K562 (cell line): ENCODE results near the gene ABCD3. TPM values are rescaled to one million over a fixed set of nuclear protein-coding genes. Genes with fewer than 3 reads are reported as not detected.

Experiments
- ATAC-seq: fragments of 200-7000 bp; cut with Tn5 transposase; 3 replicates; pipeline ENCODE4 v1.9.1; 2020; ENCODE audit warnings: moderate library complexity
- BruUV-seq: library from RNA; stranded (reverse); fragments of 400-500 nt; replicated peaks from 2 replicates; lab custom pipeline; 2021; lab: Mats Ljungman, UMichigan
- CTCF ChIA-PET: fragments of 300-600 bp; formaldehyde crosslinking; extraction: SDS; loops from one replicate; lab custom pipeline; 2021; ENCODE audit warnings: low intra/inter-chr PET ratio; lab: Yijun Ruan, JAX
- POLR2A ChIA-PET: fragments of 300-600, 350-650 bp; sonication (Branson Sonifier 250); formaldehyde crosslinking; extraction: SDS; loops from one replicate; lab custom pipeline; 2021; ENCODE audit warnings: antibody characterized with exemption, inconsistent platforms; lab: Yijun Ruan, JAX
- DNase-seq, 4 experiments: peaks; one replicate each; pipeline versions ENCODE4 v3.0.0 to v3.0.0-alpha.2; 2011 to 2018; ENCODE audit warnings: low spot score in 3 of 4, mixed read lengths in 3 of 4; ENCODE audit errors: extremely low read depth in 1 of 4
- FAIRE-seq: peaks from 2 replicates; lab custom pipeline; 2011; peaks lifted over from hg19 to GRCh38; lab: Jason Lieb, UNC
- H2AFZ ChIP-seq: 2 replicates; pipeline ENCODE4 v1.6.0; 2011; ENCODE audit warnings: low read depth, low read length, control low read depth, inconsistent platforms
- H3K27ac ChIP-seq: fragments of 200-600 bp; 3 replicates; pipeline ENCODE4 v1.8.0; 2011; ENCODE audit warnings: low read depth, mild to moderate bottlenecking, control low read depth, inconsistent platforms, low read length, moderate library complexity, mixed read lengths; ENCODE audit errors: extremely low read depth
- H3K27me3 ChIP-seq, 2 experiments: fragments of 300-600 bp in 1 of 2; 2 replicates in 1 of 2; 3 replicates in 1 of 2; pipeline versions ENCODE4 v1.6.0 to v1.8.0; 2011; ENCODE audit warnings: inconsistent platforms in 2 of 2, low read length in 2 of 2, mild to moderate bottlenecking in 1 of 2, mixed read lengths in 1 of 2, moderate library complexity in 1 of 2; ENCODE audit not compliant: control insufficient read depth in 2 of 2, insufficient read depth in 2 of 2
- H3K36me3 ChIP-seq: fragments of 300-600 bp; 3 replicates; pipeline ENCODE4 v1.8.0; 2011; ENCODE audit warnings: mild to moderate bottlenecking, low read length, inconsistent platforms; ENCODE audit not compliant: control insufficient read depth, insufficient read depth
- H3K4me1 ChIP-seq, 2 experiments: fragments of 200-600 bp in 1 of 2; replicated peaks in 1 of 2; 2 replicates in 1 of 2; 3 replicates in 1 of 2; pipeline versions ENCODE4 v1.5.1 to v1.8.0; 2011; ENCODE audit warnings: inconsistent platforms in 2 of 2, low read length in 2 of 2, mild to moderate bottlenecking in 1 of 2, mixed read lengths in 1 of 2, moderate library complexity in 1 of 2; ENCODE audit not compliant: control insufficient read depth in 2 of 2, insufficient read depth in 2 of 2
- H3K4me2 ChIP-seq: 2 replicates; pipeline ENCODE4 v1.6.1; 2011; ENCODE audit warnings: low read length, control low read depth, inconsistent platforms, mixed read lengths; ENCODE audit not compliant: insufficient read depth
- H3K4me3 ChIP-seq: fragments of 200-600 bp; sonication (generic), shearing (Covaris generic); 2 replicates; pipeline ENCODE4 v1.5.1; 2016; ENCODE audit warnings: control low read depth, inconsistent platforms
- H3K79me2 ChIP-seq: fragments of 200-600 bp; 3 replicates; pipeline ENCODE4 v1.8.0; 2011; ENCODE audit warnings: low read length, inconsistent platforms; ENCODE audit not compliant: control insufficient read depth, insufficient read depth
- H3K9ac ChIP-seq, 2 experiments: 2 replicates each; pipeline versions ENCODE4 v1.6.0 to v1.6.1; 2011; ENCODE audit warnings: low read depth in 2 of 2, low read length in 2 of 2, control low read depth in 1 of 2, inconsistent platforms in 1 of 2, mild to moderate bottlenecking in 1 of 2, mixed read lengths in 1 of 2; ENCODE audit not compliant: insufficient read depth in 1 of 2
- H3K9me1 ChIP-seq: one replicate; pipeline ENCODE4 v1.6.0; 2011; ENCODE audit warnings: inconsistent platforms, mild to moderate bottlenecking, low read length, moderate library complexity; ENCODE audit not compliant: control insufficient read depth, insufficient read depth
- H3K9me3 ChIP-seq: replicated peaks from 2 replicates; pipeline ENCODE4 v1.5.1; 2011; ENCODE audit warnings: low read depth, low read length, inconsistent platforms; ENCODE audit not compliant: control insufficient read depth, insufficient read depth
- H4K20me1 ChIP-seq: replicated peaks from 2 replicates; pipeline ENCODE4 v1.6.1; 2011; ENCODE audit warnings: low read length, inconsistent platforms, mixed read lengths; ENCODE audit not compliant: control insufficient read depth, insufficient read depth
- ASH1L ChIP-seq: fragments of 450-650 bp; IDR thresholded peaks from 2 replicates; pipeline ENCODE4 v1.6.1; 2018; ENCODE audit warnings: borderline replicate concordance, mild to moderate bottlenecking, low read depth; ENCODE audit not compliant: partially characterized antibody
- POU5F1 ChIP-seq: fragments of 150-350 bp; IDR thresholded peaks from 2 replicates; pipeline ENCODE4 v1.6.1; 2014; ENCODE audit warnings: borderline replicate concordance, low read length, low read depth, mild to moderate bottlenecking; ENCODE audit not compliant: partially characterized antibody
- ZBTB5 ChIP-seq: fragments of 450-650 bp; IDR thresholded peaks from 2 replicates; pipeline ENCODE4 v1.6.1; 2017; ENCODE audit warnings: antibody characterized with exemption
- ZNF707 ChIP-seq: fragments of 250-450 bp; sonication (Bioruptor Pico); conservative IDR thresholded peaks from 2 replicates; pipeline ENCODE4 v1.8.0; 2022; ENCODE audit warnings: inconsistent platforms, mild to moderate bottlenecking, moderate library complexity
- whole genome bisulfite sequencing: fragments of 100-300 bp; shearing (Covaris generic); methylation state at CpG from one replicate; pipeline ENCODE4 v1.1.6; 2016; ENCODE audit warnings: low coverage, mixed read lengths; ENCODE audit not compliant: insufficient coverage; ENCODE audit errors: missing lambda C conversion rate; 5-methylcytosine and 5-hydroxymethylcytosine counted together
- in situ Hi-C: fragments of 300-500 bp; cut with MboI; formaldehyde crosslinking; loops from 4 replicates; pipeline ENCODE4 v1.15.0; 2018; ENCODE audit warnings: inconsistent platforms, mixed read lengths
- intact Hi-C: fragments of 100-400 bp; cut with micrococcal nuclease; formaldehyde crosslinking; loops from 2 replicates; pipeline ENCODE4 v1.14.2; 2022
- polyA plus RNA-seq, 8 experiments: library from polyadenylated mRNA; depleted of rRNA in 4 of 8; stranded (reverse) in 5 of 8; unstranded in 3 of 8; fragments of >200 nt; fragmentation: Nextera tagmentation in 2 of 8; fragmentation: Illumina TruSeq in 1 of 8; extraction: Ambion mirVana in 2 of 8; extraction: Trizol in 1 of 8; gene quantifications; 2 replicates each; pipeline versions ENCODE4 v1.2.1 to v1.2.3, GENCODE V29; 2011 to 2014; ENCODE audit warnings: inconsistent platforms in 1 of 8, missing spikeins in 1 of 8
- total RNA-seq, 7 experiments: library from RNA; depleted of rRNA in 6 of 7; stranded (reverse); fragments of >200 nt in 6 of 7; fragmentation: Illumina TruSeq in 2 of 7; extraction: Trizol in 2 of 7; gene quantifications; 2 replicates each; pipeline versions ENCODE4 v1.2.1 to v1.2.3, GENCODE V29; 2011 to 2021; ENCODE audit warnings: low replicate concordance in 1 of 7
- TF ChIP-seq, protein P1 (sequence below): fragments of 450-650 bp; IDR thresholded peaks from 2 replicates; pipeline ENCODE4 v1.6.1; 2016; ENCODE audit warnings: mild to moderate bottlenecking, moderate library complexity

The ABCD3 gene
- total and polyA plus RNA-seq, 9 of the 15 experiments (the other 6 are each of a cell fraction or from before 2014, with no cell fraction given), result 11.0 to 30.7 (median 15.5) TPM

GRCh38 chr1:94496076-94496755 is 78.0 kb downstream of the ABCD3 start:
- POLR2A ChIA-PET, result no interaction called here
- in situ Hi-C loops, result no loop called here
- TF ChIP-seq ASH1L, result no peak
- no peak for TF ChIP-seq POU5F1
- no peak for TF ChIP-seq ZNF707 (CRISPR knock-in tag)
- TF ChIP-seq, protein P1, sequence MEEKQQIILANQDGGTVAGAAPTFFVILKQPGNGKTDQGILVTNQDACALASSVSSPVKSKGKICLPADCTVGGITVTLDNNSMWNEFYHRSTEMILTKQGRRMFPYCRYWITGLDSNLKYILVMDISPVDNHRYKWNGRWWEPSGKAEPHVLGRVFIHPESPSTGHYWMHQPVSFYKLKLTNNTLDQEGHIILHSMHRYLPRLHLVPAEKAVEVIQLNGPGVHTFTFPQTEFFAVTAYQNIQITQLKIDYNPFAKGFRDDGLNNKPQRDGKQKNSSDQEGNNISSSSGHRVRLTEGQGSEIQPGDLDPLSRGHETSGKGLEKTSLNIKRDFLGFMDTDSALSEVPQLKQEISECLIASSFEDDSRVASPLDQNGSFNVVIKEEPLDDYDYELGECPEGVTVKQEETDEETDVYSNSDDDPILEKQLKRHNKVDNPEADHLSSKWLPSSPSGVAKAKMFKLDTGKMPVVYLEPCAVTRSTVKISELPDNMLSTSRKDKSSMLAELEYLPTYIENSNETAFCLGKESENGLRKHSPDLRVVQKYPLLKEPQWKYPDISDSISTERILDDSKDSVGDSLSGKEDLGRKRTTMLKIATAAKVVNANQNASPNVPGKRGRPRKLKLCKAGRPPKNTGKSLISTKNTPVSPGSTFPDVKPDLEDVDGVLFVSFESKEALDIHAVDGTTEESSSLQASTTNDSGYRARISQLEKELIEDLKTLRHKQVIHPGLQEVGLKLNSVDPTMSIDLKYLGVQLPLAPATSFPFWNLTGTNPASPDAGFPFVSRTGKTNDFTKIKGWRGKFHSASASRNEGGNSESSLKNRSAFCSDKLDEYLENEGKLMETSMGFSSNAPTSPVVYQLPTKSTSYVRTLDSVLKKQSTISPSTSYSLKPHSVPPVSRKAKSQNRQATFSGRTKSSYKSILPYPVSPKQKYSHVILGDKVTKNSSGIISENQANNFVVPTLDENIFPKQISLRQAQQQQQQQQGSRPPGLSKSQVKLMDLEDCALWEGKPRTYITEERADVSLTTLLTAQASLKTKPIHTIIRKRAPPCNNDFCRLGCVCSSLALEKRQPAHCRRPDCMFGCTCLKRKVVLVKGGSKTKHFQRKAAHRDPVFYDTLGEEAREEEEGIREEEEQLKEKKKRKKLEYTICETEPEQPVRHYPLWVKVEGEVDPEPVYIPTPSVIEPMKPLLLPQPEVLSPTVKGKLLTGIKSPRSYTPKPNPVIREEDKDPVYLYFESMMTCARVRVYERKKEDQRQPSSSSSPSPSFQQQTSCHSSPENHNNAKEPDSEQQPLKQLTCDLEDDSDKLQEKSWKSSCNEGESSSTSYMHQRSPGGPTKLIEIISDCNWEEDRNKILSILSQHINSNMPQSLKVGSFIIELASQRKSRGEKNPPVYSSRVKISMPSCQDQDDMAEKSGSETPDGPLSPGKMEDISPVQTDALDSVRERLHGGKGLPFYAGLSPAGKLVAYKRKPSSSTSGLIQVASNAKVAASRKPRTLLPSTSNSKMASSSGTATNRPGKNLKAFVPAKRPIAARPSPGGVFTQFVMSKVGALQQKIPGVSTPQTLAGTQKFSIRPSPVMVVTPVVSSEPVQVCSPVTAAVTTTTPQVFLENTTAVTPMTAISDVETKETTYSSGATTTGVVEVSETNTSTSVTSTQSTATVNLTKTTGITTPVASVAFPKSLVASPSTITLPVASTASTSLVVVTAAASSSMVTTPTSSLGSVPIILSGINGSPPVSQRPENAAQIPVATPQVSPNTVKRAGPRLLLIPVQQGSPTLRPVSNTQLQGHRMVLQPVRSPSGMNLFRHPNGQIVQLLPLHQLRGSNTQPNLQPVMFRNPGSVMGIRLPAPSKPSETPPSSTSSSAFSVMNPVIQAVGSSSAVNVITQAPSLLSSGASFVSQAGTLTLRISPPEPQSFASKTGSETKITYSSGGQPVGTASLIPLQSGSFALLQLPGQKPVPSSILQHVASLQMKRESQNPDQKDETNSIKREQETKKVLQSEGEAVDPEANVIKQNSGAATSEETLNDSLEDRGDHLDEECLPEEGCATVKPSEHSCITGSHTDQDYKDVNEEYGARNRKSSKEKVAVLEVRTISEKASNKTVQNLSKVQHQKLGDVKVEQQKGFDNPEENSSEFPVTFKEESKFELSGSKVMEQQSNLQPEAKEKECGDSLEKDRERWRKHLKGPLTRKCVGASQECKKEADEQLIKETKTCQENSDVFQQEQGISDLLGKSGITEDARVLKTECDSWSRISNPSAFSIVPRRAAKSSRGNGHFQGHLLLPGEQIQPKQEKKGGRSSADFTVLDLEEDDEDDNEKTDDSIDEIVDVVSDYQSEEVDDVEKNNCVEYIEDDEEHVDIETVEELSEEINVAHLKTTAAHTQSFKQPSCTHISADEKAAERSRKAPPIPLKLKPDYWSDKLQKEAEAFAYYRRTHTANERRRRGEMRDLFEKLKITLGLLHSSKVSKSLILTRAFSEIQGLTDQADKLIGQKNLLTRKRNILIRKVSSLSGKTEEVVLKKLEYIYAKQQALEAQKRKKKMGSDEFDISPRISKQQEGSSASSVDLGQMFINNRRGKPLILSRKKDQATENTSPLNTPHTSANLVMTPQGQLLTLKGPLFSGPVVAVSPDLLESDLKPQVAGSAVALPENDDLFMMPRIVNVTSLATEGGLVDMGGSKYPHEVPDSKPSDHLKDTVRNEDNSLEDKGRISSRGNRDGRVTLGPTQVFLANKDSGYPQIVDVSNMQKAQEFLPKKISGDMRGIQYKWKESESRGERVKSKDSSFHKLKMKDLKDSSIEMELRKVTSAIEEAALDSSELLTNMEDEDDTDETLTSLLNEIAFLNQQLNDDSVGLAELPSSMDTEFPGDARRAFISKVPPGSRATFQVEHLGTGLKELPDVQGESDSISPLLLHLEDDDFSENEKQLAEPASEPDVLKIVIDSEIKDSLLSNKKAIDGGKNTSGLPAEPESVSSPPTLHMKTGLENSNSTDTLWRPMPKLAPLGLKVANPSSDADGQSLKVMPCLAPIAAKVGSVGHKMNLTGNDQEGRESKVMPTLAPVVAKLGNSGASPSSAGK, result no peak
- no peak for TF ChIP-seq ZBTB5

More at GRCh38 chr1:94496076-94496755, 78.0 kb downstream of the ABCD3 start:
- H3K9me1 ChIP-seq, result no peaks in the 10 kb centered on the region
- 58% methylated on average over 2 of the region's 2 CpGs for WGBS
- H2AFZ ChIP-seq, result no peak overlapping the region
- intact Hi-C loops, result no loop called here
- no peaks in the 10 kb centered on the region for H4K20me1 ChIP-seq
- no peaks in the 10 kb centered on the region for H3K79me2 ChIP-seq
- H3K27ac ChIP-seq, result no peak overlapping the region
- DNase-seq, result no peak
- no peak for ATAC-seq
- H3K36me3 ChIP-seq, result peaks cover 5% of the 10 kb centered on the region; the same call in 1 of the 3 replicates
- H3K27me3 ChIP-seq, result no peaks in the 10 kb centered on the region
- H3K4me3 ChIP-seq, result no peak overlapping the region
- H3K9ac ChIP-seq, result no peak overlapping the region
- CTCF ChIA-PET, result interaction anchor here (0.9 kb wide), 1 partner anchor 18 kb away, joined by 3 read pairs; no protein-coding TSS in a partner anchor
- H3K4me2 ChIP-seq, result no peak overlapping the region
- H3K9me3 ChIP-seq, result no peaks in the 10 kb centered on the region
- no peaks in the 10 kb centered on the region for H3K4me1 ChIP-seq
- BruUV-seq, result no TSS peak
- FAIRE-seq, result no peak
